ENCODE results near the gene THAP4. TPM values are rescaled to one million over a fixed set of nuclear protein-coding genes. Genes with fewer than 3 reads are reported as not detected.

Gene THAP4
- total RNA-seq, 1 donor from 2014 or later = 51.6 TPM

- DNase-seq (ENCODE audit: extremely low spot score, unreplicated experiment) = no peak
- peaks cover 36% of the 10 kb centered on the region for H3K4me1 Mint-ChIP-seq (ENCODE audit: unreplicated experiment)
- peaks cover 10% of the 10 kb centered on the region for H3K9me3 Mint-ChIP-seq (ENCODE audit: unreplicated experiment)
- no peaks in the 10 kb centered on the region for H3K27me3 Mint-ChIP-seq (ENCODE audit: unreplicated experiment)
- TF ChIP-seq CTCF (IDR thresholded peaks at IDR 0.05) = no peak
- no peaks in the 10 kb centered on the region for H3K36me3 Mint-ChIP-seq (ENCODE audit: unreplicated experiment)
- no peak overlapping the region for H3K4me3 Mint-ChIP-seq (ENCODE audit: unreplicated experiment)
- H3K27ac Mint-ChIP-seq (ENCODE audit: unreplicated experiment) = no peak overlapping the region
Measured at GRCh38 chr2:241555711-241556110, 81.2 kb downstream of the THAP4 start.

- H3K4me3 Mint-ChIP-seq (ENCODE audit: unreplicated experiment) = no peak overlapping the region
- H3K27ac Mint-ChIP-seq (ENCODE audit: unreplicated experiment) = no peak overlapping the region
- no peaks in the 10 kb centered on the region for H3K36me3 Mint-ChIP-seq (ENCODE audit: unreplicated experiment)
- H3K9me3 Mint-ChIP-seq (ENCODE audit: unreplicated experiment) = peaks cover 10% of the 10 kb centered on the region
- no peak for TF ChIP-seq CTCF (IDR thresholded peaks at IDR 0.05)
- H3K4me1 Mint-ChIP-seq (ENCODE audit: unreplicated experiment) = peaks cover 33% of the 10 kb centered on the region
- H3K27me3 Mint-ChIP-seq (ENCODE audit: unreplicated experiment) = no peaks in the 10 kb centered on the region
- DNase-seq (ENCODE audit: extremely low spot score, unreplicated experiment) = no peak
Measured at GRCh38 chr2:241554610-241555322, 82.2 kb downstream of the THAP4 start.

- TF ChIP-seq CTCF (IDR thresholded peaks at IDR 0.05) = no peak
- Mint-ChIP-seq H3K4me3 (ENCODE audit: unreplicated experiment) (no peak overlapping the region), H3K36me3 (ENCODE audit: unreplicated experiment) (no peaks in the 10 kb centered on the region), H3K27me3 (ENCODE audit: unreplicated experiment) (no peaks in the 10 kb centered on the region), H3K4me1 (ENCODE audit: unreplicated experiment) (peaks cover 38% of the 10 kb centered on the region), H3K27ac (ENCODE audit: unreplicated experiment) (no peak overlapping the region), H3K9me3 (ENCODE audit: unreplicated experiment) (peaks cover 10% of the 10 kb centered on the region)
- no peak for DNase-seq (ENCODE audit: extremely low spot score, unreplicated experiment)
Measured at GRCh38 chr2:241553981-241554380, 83.0 kb downstream of the THAP4 start.

GRCh38 chr2:241553512-241553830 lies 83.5 kb downstream of the THAP4 start:
- no peak for TF ChIP-seq CTCF (IDR thresholded peaks at IDR 0.05)
- no peak for DNase-seq (ENCODE audit: extremely low spot score, unreplicated experiment)
- Mint-ChIP-seq H3K4me3 (ENCODE audit: unreplicated experiment) (no peak overlapping the region), H3K27me3 (ENCODE audit: unreplicated experiment) (no peaks in the 10 kb centered on the region), H3K4me1 (ENCODE audit: unreplicated experiment) (peaks cover 38% of the 10 kb centered on the region), H3K36me3 (ENCODE audit: unreplicated experiment) (no peaks in the 10 kb centered on the region), H3K27ac (ENCODE audit: unreplicated experiment) (no peak overlapping the region), H3K9me3 (ENCODE audit: unreplicated experiment) (peaks cover 10% of the 10 kb centered on the region)

GRCh38 chr2:241551998-241552737 lies 84.8 kb downstream of the THAP4 start:
- no peak for DNase-seq (ENCODE audit: extremely low spot score, unreplicated experiment)
- no peaks in the 10 kb centered on the region for H3K36me3 Mint-ChIP-seq (ENCODE audit: unreplicated experiment)
- H3K27me3 Mint-ChIP-seq (ENCODE audit: unreplicated experiment) = no peaks in the 10 kb centered on the region
- peaks cover 6% of the 10 kb centered on the region for H3K9me3 Mint-ChIP-seq (ENCODE audit: unreplicated experiment)
- peak overlapping the region; percentile 43 for H3K27ac Mint-ChIP-seq (ENCODE audit: unreplicated experiment)
- no peak for TF ChIP-seq CTCF (IDR thresholded peaks at IDR 0.05)
- peaks cover 36% of the 10 kb centered on the region for H3K4me1 Mint-ChIP-seq (ENCODE audit: unreplicated experiment)
- no peak overlapping the region for H3K4me3 Mint-ChIP-seq (ENCODE audit: unreplicated experiment)
